NK-92 treated with Interleukin-12 subunit alpha and Interleukin-12 subunit beta, amount 100 ng/mL, for 24 hours (cell line): ENCODE results near the gene PPP2R3B.
"Not testable (repeated sequence)": the region's sequence is repeated elsewhere in the genome, so short reads cannot be mapped to it uniquely, and the experiment has no call there.

Source experiments
- DNase-seq: peaks from one replicate; lab custom pipeline; 2025; lab: John Stamatoyannopoulos, UW

The PPP2R3B gene

DNA sequence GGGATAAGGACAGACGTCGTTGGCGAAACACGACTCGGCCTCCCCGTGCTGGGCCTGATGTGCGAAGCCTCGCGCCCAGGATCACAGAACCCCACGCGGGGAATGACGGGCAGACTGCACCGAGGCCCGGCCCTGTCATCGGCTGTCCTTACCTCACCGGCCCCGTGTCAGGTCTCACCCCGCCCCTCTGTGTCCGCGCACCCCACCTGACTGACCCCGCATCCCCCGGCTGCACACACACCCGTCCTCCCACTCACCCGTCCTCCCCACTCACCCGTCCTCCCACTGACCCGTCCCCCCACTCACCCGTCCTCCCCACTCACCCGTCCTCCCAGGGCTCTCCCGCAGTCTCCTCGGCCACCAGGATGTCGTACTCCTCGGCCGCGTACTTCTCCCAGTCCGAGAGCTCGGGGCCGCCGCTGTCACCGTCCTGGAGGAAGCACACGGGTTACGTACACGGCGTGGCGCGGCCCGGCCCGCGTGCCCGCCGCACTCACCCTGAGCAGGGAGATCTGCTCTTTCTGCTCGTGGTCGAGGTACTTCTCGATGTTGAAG is 48.3 kb downstream of the PPP2R3B start:
- DNase-seq: no peak

DNA sequence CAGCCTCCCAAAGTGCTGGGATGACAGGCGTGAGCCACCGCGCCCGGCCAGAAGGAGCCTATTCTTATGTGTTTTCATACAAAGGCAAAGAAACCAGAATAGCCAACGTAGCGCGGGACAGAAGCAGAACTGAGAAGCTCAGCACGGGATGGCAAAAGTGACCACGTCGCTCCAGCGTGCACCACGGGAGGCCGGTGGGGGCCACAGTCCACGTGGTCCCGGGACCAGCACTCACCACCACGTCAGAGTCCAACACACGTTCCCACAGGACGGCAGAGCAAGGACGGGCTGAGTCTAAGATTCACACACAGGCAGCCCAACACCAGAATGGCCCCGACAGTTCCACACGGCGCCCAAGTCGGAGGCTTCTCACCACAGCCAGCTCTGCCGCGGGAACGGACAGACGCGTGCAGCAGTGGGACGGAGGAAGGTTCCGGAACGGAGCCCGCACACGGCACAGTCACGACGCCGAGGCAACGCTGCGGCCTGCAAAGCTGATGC is 49.3 kb downstream of the PPP2R3B start:
- DNase-seq: no peak

DNA sequence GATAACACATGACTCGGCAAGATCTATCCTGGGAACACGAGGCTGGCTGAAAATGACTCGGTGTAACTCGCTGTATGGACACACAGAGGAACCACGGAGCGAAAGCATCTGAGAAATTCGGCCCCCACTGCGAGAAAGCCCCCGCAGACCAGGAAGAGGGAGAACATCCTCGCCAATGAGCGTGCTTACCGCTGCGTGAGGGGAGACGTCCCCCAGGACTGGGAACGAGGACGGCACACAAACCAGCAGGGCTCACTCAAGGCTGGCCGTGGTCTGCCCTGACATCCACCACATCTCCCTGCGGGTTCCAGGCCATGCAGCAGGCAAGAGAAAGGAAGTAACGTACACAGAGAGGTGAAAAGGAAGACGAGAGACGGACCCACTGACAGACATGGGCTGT is 50.5 kb downstream of the PPP2R3B start:
- DNase-seq: no peak

DNA sequence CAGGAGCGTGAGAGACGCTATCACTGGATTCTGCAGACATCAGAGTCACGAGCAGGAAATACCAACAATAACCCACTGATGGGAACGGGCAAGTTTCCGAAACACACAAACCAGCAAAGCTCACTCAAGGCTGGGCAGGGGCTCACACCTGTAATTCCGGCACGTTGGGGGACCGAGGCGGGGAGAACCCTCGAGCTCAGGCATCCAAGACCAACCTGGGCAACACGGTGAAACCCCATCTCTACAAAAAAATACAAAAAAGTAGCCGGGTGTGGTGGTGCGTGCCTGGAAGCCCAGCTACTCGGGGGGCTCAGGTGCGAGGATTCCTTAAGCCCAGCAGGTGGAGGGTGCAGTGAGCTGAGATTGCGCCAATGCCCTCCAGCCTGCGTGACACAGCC is 51.0 kb downstream of the PPP2R3B start:
- DNase-seq: no peak

DNA sequence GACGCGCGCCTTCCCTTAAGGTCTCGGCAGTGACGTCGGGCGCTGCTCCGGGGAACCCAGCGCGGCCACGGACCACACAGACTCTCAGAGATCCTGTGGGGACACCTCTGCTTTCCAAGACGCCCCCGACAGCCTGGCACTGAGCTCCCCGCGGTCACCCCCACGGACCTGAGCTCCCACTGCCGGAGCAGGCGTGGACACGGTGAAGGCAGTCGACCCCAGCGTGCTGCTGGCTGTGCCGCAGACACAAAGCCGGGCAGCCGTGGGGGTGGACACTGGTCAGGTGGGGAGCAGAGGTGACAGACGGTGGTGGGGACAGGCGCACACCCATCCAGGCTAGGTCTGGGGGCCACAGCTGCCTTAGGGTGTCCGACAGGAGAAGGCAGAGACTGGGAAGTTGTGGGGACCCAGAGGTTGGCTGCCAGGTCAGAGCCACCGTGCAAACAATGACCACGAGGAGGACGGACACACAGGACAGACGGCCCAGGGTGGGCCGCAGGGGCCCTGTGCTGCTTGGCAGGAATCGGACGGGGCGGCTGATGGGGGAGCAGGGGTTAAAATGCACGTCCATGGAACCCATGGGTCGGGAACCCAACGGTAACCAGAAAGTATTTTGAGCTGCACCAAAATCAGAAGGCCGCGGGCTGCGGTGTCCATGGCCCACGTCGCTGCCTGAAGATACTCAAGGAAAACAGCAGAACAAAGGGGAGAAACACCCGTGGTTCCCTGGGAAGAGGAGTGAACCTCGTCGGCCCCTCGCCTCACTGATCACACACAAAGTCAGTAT is 51.5 kb downstream of the PPP2R3B start:
- DNase-seq: no peak

DNA sequence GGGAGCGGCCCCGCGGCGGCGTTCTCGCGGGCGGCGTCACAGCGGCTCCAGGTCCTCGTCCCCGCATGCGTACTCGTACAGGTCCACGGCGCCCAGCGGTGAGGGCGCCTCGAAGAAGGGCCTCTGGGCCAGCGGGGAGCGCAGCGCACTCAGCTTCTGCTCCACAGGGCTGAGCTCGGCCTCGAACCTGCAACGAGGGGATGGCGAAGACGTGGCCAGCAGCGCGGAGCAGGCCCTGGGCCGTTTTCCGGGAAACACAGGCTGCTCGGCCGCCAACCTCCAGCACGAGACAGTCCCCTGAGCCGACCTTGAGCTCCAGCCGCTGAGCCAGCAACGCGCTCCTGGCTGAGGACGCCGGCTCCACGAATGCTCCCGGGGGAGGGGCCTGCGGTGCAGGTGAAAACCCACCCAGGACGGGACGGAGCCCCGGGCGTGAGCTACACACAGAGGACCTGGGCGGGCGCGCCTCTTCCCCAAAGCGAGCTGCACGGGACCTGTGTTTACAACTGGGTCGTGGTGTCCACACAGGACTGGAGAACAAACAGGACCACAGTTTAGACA is 52.3 kb downstream of the PPP2R3B start:
- DNase-seq: no peak

DNA sequence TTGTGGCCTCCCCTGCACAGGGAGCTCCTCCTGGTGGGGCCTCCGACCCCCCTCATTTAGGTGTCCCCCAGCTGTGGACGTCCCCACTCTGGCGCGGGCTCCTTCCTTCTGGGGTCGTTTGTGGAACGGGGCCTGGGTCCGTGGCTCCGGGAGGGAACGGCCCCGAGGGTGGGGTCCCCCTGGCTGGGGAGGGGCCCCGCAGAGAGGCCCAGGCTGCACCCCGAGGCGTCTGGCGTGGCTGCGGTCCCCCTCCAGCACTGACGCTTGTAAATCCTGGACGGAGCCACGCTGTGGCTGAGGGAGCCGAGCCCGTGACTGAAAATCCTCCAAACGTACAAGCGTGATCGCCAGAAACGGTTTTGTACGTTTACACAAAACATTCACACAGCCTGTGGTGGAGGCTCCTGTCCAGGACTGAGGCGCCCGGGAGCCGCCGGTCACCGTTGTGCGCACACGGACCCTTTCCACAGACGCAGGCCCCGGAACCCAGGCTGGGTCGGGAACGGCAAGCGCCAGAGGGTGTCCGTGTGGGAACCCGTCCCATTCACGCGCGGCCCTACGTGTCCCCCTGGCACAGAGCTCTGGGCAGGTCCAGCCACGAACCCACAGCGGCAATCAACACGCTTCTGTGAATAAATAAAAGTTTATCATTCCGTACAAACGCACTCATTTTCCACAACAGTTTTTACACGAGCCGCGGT is 52.9 kb downstream of the PPP2R3B start:
- no peak for DNase-seq

DNA sequence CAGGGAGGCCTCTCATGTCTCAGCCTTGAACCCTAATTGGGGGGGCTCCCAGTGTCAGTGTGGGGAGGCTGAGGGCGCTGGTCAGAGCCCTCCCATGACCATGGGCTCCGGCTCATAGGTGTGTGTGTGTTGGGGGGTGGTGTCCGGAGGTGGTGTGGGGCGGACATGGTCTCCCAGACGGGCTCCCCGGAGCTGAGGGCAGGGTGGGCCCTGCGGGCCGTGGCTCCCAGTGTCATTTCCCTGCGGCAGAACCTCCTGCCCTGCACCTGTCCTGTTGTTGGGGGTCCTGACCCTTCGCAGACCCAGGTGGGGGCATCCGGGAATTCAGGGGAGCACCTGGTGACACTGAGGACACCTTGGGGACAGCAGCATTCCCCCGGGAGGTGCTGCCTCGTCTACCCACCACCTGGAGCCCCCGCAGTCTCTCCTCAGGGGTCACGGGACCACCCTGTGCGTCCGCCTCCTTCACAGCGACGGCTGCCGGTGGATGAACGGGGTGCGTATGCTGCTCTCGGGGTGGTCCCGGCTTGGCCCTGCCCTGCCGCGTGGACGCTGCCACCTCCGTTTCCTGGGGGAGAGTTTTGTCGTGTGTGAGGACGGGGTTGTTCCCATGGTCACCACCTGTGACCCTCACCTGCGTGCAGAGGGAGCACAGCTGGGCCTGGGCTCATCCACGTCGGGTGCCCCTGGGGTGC is 53.6 kb downstream of the PPP2R3B start:
- DNase-seq: no peak

DNA sequence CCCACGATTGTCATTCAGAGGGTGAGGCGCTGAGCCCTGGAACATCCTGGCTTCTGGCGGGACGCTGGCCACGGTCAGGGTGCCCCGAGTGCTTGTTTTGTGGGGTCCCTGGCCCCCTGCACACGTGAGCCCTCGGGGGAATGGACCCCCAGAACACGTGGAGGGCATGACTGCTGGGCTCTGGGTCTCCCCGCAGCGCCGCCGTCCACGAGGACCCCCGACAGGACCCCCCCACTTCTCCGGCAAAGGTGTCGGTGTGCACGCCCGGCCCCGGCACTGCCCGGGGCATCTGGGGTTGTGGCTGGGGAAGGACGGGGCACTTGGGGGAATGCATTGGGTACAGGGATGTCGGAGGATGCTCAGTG is 54.2 kb downstream of the PPP2R3B start:
- DNase-seq: no peak

DNA sequence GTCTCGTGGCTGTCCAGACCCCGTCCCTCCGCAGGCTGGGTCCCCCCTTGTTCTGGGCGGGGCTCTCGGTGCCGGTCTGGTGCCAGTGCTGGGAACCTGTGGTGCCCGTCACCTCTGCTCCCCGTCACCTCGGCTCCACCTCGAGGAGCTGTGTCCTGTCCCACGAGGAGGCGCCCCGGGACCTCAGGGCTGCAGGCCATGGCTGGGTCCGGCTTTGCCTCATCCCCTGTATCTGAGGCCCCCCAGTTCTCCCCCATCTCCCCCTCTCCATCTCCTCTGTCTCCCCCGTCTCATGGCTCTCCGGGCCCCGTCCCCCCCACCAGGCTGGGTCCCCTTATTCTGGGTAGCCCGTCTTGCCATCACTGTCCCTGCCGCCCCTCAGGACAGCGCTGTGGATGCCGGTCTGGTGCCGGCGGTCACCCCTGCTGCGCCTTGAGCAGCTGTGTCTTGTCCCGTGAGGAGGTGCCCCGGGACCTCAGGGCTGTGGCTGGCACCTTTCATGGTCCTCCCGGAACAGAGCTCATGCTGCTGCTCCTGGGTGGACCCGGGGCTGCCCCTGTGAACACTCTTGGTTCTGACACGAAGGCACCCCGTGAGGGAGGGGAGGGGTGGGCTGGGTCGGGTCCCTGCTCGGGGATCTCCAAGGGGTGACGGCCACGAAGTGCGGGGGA is 54.7 kb downstream of the PPP2R3B start:
- no peak for DNase-seq

DNA sequence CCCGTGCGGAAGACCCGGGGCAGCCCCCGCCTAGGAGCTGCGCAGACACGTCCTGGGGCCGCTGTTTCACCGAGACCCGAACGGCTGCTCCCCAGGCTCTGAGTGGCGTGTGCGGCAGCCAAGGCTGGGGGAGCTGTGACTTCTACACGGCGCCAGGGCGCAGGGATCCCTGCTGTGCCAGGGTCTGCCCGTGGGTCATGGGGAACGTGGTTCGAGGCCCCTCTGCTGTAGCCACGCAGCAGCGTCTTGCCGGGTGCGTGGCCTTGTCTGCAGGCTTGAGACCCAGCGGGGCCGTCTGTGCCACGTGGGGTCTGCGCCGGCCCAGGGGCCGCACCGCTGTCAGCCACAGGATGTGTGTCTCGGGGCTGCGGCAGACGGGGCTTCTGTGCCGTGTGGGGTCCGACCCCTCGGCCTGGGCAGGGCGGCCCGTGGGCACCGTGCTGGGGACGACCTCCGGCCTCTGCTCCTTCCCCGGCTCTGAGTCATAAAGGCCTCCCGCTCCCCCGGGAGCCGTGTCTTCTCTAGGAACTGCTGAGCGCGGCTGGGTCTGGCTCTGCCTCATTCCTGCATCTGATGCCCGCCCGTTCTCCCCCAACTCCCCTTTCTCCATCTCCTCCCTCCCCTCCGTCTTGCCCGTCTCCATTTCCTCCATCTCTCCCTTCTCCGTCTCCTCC is 55.4 kb downstream of the PPP2R3B start:
- no peak for DNase-seq

DNA sequence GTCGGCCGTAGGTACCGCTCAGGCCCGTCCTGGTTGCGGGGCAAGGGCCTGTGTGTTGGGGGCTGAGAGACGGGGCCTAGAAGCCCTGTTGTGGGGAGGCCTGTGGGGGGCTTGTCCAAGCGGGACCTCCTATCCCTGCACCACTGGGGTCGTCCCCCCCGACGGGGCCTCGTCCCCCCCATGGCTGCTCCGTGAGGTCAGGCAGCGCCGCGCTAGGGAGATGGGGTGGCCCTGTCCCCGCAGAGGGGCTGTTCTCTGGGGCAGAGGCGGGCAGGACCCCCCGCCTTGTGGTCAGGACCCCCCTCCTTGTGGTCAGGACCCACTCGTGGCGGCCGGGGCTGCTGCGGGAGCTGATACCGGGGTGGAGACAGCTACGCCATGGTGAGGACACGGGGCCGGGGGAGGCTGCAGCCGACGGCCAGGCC is 56.0 kb downstream of the PPP2R3B start:
- DNase-seq: no peak

DNA sequence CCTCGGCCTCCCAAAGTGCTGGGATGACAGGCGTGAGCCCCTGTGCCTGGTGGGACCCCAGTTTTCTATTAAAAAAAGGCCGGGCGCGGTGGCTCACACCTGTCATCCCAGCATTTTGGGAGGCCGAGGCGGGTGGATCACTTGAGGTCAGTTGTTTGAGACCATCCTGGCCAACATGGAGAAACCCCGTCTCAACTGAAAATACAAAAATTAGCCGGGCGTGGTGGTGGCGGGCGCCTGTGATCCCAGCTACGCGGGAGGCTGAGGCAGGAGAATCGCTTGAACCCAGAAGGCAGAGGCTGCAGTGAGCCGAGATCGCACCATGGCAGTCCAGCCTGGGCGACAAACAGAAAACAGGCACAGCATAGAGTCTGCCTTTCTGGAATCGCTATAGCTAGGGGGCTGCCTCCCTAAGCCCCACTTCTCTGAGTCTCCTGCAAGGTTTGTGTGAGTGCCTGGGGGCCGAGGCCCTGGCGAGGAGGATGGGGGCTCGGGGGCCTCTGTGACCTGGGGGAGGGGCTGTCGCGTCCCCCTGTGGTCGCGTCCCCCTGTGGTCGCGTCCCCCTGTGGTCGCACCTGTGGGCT is 56.5 kb downstream of the PPP2R3B start:
- not testable (repeated sequence) for DNase-seq

DNA sequence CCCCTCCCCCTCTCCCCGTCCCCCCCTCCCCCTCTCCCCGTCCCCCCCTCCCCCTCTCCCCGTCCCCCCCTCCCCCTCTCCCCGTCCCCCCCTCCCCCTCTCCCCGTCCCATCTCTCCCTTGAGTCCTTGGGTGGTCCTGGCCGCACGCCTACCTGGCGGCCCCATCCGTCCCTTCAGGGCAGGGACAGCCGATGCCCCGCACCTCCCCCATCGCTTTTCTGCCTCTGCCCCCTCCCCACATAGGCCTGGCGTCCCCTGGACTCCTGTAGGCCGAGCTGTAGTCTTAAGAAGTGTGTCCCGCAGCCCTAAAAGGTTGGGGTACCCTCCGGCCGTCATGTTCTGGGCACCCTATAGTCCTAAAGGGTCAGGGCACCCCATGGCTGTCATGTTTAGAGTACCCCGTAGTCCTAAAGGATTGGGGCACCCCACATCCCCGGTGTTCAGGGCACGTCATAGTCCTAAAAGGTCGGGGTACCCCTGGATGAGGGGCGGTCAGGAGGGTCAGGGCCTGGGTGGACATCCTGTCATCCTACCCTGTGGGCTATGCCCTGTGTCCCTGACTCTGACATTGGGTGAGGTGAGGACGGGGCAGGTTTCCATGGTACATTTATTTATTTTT is 57.3 kb downstream of the PPP2R3B start:
- DNase-seq: no peak

DNA sequence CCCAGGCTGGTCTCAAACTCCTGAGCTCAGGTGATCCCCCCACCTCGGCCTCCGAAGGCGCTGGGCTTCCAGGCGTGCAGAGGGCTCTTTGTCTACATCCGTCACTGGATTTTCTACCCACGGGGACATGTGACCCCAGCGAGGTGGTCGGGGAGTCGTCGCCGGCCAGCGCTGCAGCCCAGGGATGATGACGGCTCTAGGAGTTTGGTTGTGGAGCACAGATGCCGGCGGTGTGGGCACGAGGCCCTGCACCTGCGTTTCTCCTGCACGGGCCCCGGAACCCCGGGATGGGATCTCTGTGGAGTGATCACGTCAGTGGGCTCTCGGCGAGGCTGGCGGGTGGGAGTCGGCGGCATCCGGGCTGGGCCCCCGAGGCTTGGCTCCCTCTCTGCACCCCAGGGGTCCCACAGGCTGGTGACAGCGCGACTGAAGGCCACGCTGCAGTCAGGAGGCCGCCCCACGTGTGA is 59.0 kb downstream of the PPP2R3B start:
- no peak for DNase-seq

DNA sequence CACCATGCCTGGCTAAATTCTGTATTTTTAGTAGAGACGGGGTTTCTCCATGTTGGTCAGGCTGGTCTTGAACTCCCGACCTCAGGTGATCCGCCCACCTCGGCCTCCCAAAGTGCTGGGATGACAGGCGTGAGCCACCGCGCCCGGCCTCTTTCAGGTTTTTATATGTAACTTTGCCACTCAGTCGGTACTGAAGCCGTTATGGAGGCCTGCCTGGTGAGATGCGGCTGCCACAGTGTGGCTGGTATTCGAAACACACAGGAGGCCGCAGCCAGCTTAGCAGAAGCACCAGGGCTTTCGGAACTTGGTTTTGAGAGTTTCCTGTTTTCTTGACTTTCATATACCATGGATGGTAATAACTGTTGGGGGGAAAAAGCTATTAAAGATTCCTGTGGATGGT is 62.0 kb downstream of the PPP2R3B start:
- DNase-seq: not testable (repeated sequence)

DNA sequence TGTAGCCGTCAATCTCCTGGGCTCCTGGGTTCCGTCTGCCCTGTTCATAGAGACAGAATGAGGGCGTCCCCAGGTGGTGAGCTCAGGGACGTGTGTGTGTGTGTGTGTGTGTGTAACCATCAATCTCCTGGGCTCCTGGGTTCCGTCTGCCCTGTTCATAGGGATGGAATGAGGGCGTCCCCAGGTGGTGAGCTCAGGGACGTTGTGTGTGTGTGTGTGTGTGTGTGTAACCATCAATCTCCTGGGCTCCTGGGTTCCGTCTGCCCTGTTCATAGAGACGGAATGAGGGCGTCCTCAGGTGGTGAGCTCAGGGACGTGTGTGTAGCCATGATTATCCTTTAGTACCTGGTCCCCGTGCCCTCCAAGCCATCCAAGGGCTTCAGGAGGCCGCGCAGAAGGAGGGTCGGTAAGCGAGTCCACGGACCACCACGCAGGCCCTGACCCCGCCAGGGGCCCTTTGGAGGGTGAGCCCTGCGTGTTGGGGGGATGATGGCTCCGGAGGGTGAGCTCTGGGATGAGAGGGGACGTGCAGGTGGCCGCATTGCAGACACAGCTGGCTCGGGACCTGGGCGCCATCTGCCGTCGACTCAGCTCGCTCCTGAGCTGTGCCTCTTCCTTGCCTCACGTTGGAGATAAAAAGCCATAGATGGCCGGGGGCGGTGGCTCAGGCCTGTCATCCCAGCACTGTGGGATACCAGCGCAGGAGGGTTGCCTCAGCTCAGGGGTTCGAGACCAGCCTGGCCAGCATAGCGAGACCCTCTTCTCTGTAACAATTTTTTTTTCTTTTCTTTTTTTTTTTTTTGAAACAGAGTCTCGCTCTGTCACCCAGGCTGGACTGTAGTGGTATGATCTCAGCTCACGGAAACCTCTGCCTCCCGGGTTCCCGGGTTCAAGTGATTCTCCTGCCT is 62.7 kb downstream of the PPP2R3B start:
- DNase-seq: no peak

DNA sequence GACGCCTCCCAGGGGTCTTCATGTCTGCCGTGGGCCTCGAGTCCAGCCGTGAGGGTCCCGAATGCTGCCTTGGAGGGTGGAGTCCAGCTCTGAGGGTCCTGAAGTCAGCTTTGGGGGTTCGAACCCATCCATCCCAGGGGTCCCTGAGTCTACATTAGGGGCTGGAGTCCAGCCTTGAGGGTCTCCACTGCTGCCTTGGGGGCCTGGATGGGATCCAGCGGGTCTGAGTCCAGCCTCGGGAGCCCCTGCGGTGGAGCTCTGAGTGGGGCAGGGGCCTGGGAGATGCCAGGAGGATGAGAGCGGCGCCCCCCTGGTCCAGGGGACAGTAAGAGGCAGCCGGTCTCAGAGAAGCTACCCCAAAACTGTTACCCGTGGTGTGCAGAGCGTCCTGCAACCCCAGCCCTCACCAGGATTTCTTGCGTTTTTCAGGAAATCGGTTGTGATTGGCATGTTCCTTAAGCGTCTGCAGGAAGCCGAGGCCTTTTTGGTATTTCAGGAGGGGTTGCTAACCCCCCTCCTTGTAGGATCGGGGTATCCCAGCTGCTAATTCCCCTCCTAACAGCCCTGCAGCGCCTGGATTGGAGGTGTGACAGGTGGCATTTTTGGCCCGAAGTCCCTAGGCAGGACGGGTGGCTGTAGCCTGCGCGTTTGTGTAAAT is 66.5 kb downstream of the PPP2R3B start:
- DNase-seq: no peak
